Stimulated activated CD4-positive, alpha-beta T cell treated with anti-CD3 and anti-CD28 coated beads, Interleukin-12 subunit alpha, Interleukin-12 subunit beta, amount 100 ng/mL, for 24 hours (primary cell): ENCODE results near the gene BTG2.
"Not testable (repeated sequence)": the region's sequence is repeated elsewhere in the genome, so short reads cannot be mapped to it uniquely, and the experiment has no call there.

ENCODE experiments used
- DNase-seq, 2 experiments: peaks; one replicate each; pipeline ENCODE4 v3.0.0-alpha.2; 2020; ENCODE audit warnings: low read depth in 2 of 2

BTG2 gene

DNA sequence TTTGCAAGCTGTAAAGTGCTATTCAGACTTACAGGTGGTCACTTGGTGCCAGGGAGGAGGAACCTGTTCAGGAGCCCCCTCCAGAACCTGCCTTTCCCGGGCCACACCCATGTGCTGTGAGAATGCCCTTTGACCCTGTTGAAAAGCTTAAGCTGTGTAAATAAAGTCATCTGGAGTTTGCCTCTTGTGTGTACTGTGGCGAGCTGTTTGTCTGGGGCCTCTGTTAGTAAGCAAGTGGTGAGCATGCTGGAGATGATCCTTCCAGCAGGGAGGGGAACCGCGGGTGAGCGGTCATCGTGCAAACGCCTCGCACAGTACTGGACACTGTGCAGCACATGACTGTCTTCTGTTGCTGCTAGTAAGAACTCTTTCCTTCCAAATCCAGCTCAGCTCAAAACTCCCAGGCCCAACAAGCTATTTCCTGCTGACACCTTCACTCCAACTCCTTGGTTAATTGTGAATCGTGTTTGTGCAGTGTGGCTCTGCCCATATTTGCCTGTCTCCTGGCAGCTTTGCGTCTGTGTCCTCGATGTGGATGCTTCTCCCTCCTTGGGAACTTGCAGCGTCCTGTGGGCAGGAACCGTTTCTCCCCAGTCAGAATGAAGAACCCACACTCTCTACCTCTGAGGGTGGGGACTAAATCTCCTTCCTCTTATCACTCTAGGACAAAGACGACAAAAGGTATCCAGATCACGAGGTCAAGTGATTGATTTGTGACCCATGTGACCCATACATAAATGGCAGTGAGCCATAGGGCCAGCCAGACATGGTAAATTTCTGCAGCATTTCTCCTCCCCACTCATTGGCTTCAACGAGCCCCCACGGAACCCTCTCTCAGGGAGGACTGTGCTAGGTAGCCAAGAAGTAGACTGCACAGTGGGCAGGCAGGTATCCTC is 13.9 kb upstream of the BTG2 start:
- DNase-seq: no peak

DNA sequence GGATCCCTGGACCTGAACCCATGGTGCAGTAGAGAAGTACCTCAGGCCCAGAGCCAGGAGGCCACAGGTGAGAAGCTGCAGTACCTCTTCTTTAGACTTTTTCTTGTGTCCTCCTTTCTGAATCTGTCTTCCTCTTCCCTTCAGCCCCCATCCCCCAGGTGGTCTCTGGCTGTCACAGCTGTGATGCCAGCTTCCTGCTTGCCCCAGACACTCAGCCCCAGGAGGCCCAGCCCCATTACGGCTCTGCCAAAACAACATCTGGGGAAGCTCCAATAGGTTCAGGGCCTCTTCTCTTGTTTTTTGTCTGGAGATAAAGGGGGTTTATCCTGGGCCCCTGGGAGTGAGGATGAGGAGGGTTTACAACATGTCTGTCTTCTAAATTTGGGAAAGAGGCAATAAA is 9.5 kb upstream of the BTG2 start:
- DNase-seq: no peak

DNA sequence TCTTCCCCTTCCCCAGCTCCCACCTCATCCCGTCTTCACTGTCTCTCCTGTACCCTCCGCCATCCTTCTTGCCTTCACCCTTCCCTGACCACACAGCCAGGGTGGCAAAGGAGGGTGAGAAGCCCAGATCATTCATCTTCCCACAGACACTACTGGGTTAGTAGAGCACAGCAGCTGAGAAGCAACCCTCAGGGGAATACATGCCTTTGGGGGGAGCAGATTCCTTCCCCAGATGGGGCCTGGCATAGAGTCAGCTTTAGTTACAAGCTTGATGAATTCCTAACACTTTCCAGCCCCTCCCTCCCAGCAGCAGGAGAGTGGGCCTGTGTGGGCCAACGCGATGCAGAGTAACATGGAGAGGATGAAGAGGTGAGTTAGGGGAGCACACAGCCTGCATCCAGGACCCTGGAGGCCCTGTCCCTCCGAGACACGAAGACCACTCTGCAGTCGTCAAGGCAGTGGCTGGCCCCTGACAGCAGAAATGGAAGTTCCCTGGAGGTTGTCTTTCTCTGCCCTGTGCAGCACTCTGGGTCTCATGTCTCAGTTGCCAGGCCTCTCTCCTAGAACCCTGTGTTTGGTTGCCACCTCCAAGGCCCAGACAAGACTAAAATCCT is 8.8 kb upstream of the BTG2 start:
- DNase-seq: no peak

DNA sequence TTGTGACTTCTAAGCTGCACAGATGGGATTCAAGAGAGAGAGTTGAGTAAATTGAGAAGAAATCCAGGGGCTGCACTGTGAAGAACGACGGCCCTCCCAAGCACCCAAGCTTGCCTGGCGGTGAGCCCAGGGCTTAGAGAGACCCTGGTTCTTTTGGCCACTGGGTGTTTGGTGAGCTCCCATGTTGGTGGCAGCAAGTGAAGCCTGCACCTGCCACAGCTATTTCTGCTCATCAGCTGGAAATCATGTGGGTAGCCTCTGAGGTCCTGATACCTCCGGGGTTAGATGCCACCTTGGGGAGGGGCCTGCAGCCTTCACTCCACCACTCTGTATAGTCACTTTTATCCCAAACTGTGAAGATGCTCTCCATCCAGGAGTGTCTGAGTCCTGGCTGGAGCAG is 6.2 kb upstream of the BTG2 start:
- DNase-seq: no peak

DNA sequence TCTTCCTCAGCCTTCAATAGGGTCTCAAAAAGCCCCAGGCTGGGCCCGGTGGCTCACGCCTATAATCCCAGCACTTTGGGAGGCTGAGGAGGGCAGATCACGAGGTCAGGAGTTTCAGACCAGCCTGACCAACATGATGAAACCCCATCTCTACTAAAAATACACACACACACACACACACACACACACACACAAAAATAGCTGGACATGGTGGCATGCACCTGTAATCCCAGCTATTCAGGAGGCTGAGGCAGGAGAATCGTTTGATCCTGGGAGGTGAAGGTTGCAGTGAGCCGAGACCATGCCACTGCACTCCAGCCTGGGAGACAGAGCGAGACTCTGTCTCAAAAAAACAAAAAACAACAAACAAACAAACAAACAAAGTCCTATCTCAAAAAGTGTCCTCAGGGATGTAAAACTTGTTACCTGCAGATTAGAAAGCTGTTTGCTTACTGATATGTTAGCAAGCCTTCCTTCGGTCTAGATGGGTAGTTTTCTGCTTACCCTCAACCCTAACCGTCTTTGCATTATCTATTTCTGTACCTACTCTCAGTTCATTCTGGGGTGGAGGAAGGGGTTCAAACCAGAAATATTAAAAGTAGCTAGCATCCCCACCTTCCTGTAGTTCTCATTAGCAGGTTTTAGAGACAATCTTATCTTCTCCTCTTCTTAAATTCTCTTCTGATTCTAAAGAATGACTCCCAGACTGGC is 5.4 kb upstream of the BTG2 start:
- DNase-seq: not testable (repeated sequence)

DNA sequence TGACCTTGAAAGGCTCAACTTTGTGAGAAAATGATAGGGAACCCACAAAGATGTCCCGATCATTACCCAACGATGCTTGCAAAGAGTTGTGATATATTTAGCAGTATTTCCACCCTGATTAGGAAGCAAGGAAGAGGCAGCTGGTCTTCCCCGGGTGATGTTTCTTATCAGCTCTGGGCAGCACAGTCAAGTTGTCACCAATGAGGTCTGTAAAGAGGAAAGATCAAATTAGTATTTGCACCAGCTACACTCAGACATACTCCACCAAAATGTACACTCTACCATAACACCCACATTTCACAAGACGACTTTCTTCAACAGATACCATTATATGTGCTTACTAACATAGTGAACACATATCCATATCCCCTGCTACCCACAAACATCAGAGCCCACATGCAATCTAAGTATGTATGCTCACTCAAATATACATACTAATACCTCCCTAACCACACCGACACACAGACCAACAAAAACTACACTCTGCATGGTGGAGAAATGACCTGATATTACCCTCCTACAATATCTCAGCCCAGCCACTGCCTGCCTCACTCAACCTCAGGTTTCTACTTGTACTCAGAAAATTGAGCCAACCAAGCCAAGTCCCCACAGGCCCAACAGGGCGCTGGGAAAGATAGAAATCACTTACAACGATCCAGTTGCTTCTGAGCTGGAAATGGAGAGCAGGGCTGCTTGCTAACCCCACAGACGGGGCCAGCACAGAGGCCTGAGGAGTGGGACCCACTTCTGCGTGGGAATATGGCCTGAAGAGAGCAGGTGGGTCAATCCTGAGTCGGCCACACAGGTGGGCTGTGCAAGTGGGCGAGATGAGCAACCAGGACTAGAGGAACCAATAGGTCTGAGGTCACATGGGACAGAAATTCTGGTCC is 4.6 kb upstream of the BTG2 start:
- DNase-seq: no peak

DNA sequence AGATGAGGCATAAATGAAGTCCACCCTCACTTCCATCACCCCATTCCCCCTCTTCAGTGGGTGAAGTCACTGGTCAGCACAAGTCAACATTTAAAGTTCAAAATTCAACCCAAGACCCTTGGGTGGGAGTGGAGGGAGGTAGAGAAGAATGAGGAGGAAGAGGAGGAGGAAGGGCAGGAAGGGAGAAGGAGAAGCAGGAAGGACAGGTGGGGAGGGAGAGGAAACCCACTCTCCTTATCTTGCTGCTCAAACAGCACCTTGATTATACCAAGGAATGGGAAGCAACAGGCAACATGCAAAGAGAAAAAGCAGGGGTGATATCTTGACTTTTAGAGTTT is 4.0 kb upstream of the BTG2 start:
- DNase-seq: no peak

DNA sequence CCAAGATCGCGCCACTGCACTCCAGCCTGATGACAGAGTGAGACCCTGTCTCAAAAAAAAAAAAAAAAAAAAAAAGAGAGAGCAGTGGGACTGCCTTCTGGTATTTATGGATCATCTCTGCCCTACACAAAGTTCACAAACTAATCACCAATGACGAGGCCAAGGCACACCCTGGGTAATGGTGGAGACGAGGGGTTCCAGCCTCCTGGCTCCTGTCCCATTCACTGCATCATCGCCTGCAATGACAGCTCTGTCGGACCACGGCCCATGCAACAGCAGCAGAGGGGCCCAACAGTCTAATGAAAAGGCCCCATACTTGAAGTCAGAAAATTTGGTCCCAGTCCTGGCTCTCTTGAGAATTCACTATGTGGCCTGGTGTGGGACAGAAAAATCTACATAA is 2.9 kb upstream of the BTG2 start:
- no peak for DNase-seq

DNA sequence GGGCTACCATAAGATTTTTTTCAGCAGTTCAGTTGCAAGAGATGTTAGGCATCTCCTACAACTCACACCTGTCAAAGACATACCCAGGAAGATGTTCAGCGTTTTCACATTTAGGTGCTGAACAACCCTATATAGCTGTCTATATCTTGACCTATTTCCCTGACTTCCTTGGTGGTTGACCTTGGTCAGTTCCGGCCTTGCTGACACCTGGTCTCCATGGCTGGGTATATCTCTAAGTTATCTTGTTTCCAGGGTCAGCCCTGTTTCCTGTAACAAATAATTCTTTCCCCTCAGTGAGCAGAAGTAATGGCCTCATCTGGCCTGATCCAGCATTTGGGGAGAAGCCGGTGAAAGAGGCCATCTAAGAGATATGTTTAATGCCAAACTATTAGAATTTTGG is 2.4 kb upstream of the BTG2 start:
- no peak for DNase-seq

DNA sequence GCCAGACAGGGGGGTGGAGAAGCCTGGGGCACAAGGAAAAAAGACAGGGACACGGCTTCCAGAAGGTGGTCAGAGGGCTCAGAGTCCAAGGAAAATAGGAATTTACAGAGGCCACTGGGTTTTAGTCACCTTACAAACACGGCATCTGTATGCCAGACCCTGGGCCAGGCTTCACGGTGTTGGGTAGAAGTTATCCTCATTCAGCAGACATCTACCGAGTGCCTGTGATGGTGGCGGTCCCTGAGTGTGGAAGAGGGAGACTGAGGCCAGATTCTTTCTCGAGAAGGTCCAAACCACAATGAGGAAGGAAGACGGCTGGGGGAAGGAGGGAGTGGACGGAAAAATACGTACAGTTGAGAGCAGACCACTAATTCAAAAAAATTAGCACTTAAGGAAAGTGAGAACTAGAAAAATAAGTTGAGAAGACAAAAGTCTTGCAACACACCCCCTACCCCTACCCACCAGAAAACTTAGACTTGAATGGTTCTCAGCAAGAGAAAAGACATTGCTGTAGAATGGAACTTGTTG is 864 bp upstream of the BTG2 start:
- no peak for DNase-seq

DNA sequence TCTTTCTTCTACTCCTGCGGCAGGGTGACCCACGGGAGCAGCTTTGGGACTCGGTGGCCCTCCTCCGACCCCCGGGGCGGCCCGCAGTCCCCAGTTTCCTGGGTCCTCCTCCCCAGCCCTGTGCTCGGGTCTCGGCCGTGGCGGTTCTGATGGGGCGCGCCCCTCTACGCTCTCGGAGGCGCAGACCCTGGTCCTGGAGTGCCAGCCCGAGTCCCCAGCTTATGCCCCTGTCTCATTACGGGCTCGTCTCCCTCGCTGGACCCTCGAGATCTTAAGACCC is 430 bp downstream of the BTG2 start:
- no peak for DNase-seq

DNA sequence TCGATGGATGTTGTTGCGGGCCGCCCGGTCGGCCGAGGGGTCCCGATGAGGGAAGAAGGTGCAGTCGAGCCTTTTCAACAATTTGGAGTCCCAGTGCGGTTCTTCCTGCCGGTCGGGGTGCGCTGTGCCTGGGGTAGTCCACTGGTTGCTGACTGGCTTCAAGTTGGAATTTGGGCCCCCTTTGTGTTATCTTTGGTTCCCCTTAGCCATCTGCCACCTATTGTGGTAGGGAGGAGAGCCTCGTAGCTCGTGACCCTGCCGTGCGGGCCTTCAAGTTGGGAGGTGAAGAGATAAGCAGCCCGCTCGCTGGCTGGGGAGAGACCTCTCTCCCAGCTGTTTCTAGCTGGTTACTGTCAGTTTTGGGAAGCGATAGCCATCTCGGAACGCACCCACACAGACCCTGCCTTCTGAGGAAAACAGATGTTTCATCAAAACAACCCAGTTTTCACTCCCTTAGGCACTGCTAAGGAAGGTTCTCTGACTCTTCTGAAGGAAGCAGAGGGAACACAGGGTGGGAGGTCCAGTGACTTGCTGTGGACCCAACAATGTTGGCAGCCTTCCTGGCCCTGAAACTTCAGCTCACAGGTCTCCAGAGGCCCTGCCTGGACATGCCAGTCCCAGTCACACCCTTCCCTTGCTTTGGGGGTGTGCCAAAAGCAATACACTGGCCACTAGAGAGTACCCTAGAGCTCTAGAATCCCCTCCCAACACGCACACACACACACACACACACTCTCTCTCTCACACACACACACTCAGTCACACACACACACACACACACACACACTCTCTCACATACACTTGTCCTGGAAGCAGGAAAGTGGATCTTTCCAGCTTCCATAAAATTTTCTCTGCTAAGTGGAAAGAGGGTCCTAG is 1.0 kb downstream of the BTG2 start:
- DNase-seq: no peak

DNA sequence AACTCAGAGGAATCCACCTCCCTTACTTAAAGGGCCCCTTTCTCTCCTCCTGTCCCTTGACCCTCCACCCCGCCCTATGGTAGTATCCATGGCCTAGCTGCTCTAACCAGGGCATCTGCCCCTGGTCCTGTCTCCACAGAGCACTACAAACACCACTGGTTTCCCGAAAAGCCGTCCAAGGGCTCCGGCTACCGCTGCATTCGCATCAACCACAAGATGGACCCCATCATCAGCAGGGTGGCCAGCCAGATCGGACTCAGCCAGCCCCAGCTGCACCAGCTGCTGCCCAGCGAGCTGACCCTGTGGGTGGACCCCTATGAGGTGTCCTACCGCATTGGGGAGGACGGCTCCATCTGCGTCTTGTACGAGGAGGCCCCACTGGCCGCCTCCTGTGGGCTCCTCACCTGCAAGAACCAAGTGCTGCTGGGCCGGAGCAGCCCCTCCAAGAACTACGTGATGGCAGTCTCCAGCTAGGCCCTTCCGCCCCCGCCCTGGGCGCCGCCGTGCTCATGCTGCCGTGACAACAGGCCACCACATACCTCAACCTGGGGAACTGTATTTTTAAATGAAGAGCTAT is 1.7 kb downstream of the BTG2 start:
- DNase-seq: no peak

DNA sequence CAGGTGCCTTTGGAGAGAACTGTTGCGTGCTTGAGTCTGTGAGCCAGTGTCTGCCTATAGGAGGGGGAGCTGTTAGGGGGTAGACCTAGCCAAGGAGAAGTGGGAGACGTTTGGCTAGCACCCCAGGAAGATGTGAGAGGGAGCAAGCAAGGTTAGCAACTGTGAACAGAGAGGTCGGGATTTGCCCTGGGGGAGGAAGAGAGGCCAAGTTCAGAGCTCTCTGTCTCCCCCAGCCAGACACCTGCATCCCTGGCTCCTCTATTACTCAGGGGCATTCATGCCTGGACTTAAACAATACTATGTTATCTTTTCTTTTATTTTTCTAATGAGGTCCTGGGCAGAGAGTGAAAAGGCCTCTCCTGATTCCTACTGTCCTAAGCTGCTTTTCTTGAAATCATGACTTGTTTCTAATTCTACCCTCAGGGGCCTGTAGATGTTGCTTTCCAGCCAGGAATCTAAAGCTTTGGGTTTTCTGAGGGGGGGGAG is 2.4 kb downstream of the BTG2 start:
- no peak for DNase-seq

DNA sequence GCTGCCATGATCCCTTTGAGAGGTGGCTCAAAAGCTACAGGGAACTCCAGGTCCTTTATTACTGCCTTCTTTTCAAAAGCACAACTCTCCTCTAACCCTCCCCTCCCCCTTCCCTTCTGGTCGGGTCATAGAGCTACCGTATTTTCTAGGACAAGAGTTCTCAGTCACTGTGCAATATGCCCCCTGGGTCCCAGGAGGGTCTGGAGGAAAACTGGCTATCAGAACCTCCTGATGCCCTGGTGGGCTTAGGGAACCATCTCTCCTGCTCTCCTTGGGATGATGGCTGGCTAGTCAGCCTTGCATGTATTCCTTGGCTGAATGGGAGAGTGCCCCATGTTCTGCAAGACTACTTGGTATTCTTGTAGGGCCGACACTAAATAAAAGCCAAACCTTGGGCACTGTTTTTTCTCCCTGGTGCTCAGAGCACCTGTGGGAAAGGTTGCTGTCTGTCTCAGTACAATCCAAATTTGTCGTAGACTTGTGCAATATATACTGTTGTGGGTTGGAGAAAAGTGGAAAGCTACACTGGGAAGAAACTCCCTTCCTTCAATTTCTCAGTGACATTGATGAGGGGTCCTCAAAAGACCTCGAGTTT is 3.1 kb downstream of the BTG2 start:
- no peak for DNase-seq

DNA sequence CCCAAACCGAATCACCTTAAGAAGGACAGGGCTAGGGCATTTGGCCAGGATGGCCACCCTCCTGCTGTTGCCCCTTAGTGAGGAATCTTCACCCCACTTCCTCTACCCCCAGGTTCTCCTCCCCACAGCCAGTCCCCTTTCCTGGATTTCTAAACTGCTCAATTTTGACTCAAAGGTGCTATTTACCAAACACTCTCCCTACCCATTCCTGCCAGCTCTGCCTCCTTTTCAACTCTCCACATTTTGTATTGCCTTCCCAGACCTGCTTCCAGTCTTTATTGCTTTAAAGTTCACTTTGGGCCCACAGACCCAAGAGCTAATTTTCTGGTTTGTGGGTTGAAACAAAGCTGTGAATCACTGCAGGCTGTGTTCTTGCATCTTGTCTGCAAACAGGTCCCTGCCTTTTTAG is 3.6 kb downstream of the BTG2 start:
- DNase-seq: no peak

DNA sequence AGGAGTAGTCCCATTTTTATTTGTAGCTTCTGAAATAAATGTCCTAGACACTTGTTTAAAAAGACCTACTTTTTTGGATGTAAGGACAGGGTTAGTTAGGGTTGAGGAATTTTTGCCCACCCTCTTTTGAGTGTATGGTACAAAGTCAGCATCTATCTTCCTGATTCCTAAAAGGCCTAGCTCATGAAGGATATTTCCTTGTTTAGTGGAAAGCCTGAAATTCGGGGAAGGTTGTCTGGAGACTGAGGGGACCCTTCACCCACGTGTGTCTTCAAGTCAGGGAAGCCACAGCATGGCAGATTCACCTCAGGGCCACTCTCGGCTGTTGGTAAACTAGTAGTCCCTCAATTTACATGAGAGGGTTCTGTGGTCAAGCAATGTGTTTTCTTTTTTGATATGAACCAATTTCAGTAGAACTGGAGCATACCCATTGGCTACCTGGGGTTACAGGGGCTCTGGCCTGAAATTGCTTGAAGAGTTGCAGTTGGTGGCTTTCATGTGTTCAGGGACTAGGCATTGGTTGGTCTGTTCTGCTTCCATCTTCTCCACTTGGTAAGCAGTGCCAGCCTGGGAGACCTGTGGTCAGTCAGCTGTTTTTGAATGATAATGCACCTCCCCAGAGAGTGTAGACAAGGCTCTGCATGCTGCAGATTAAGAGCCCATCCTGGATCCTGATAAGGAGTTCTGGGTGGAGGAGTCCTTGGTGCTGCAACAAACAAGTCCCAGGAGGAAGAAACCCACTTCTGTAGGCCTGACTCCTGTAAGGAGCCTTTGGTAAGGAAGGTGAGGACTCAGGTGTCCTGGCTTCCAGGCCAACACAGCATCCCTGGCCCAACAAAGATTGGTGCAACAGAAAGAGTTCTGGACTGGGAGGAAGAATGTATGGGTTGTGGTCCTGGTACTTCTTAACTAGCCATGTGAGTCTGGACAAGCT is 6.3 kb downstream of the BTG2 start:
- no peak for DNase-seq

DNA sequence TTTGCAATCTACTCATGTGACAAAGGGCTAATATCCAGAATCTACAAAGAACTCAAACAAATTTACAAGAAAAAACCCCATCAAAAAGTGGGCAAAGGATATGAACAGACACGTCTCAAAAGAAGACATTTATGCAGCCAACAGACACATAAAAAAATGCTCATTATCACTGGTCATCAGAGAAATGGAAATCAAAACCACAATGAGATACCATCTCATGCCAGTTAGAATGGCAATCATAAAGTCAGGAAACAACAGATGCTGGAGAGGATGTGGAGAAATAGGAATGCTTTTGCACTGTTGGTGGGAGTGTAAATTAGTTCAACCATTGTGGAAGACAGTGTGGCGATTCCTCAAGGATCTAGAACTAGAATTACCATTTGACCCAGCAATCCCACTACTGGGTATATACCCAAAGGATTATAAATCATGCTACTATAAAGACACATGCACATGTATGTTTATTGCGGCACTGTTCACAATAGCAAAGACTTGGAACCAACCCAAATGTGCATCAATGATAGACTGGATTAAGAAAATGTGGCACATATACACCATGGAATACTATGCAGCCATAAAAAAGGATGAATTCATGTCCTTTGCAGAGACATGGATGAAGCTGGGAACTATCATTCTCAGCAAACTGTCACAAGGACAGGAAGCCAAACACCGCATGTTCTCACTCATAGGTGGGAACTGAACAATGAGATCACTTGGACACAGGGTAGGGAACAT is 8.9 kb downstream of the BTG2 start:
- not testable (repeated sequence) for DNase-seq
